GM18951 (cell line): ENCODE data around the gene KIF4A.
"Not testable (repeated sequence)": the region's sequence is repeated elsewhere in the genome, so short reads cannot be mapped to it uniquely, and the experiment has no call there.

ENCODE experiments used
- POLR2A ChIP-seq: IDR thresholded peaks from 4 replicates; pipeline ENCODE4 v1.6.1; 2011; ENCODE audit warnings: mild to moderate bottlenecking; ENCODE audit not compliant: insufficient read length, insufficient read depth; ENCODE audit errors: extremely low read depth
- in situ Hi-C: fragments of 300-500 bp; cut with MboI; formaldehyde crosslinking; loops from one replicate; pipeline ENCODE4 v1.12.0; 2022; ENCODE audit warnings: low sequenced_read_pairs, mixed read lengths, inconsistent platforms; ENCODE audit not compliant: unreplicated experiment

Gene KIF4A

DNA sequence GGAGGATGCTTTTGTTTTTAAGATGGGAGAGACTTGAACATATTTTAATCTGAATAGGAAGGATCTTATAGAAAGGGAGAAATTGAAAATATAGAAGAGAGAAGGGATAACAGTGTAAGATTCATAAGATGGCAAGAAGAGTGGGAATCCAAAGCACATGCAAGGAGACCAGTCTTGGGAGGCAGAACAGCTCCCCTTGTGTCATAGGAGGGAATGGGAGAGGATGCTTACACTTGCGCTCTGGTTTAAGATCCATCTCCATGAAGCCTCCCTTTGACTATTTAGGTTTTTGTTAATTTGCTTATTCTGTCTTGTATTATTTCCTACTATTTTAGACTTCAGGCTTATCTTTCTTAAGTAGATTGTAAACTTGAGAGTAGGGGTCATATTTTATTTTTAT lies 42.7 kb downstream of the KIF4A start:
- TF ChIP-seq POLR2A, result no peak
- in situ Hi-C loops, result no loop called here

DNA sequence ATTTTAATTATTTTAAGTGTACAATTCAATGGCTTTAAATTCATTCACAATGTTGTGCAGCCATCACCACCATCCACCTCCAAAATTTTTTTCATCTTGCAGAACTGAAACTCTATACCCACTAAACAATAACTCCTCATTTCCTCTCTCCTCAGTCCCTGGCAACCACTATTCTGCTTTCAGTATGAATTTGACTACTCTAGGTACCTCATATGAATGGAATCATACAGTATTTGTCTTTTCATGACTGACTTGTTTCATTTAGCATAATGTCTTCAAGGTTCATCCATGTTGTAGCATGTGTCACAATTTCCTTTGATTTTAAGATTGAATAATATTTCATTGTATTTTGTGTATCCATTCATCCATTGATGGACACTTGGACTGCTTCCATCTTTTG lies 46.9 kb downstream of the KIF4A start:
- TF ChIP-seq POLR2A, result no peak
- in situ Hi-C loops, result no loop called here

- in situ Hi-C loops, result no loop called here
- no peak for TF ChIP-seq POLR2A
Measured at GRCh38 chrX:70338290-70338689, 48.4 kb downstream of the KIF4A start.

- in situ Hi-C loops, result no loop called here
- TF ChIP-seq POLR2A, result no peak
Measured at GRCh38 chrX:70343435-70343834, 53.5 kb downstream of the KIF4A start.

- no peak for TF ChIP-seq POLR2A
- in situ Hi-C loops, result no loop called here
Measured at GRCh38 chrX:70346418-70347070, 56.6 kb downstream of the KIF4A start.

GRCh38 chrX:70348825-70349224 lies 58.9 kb downstream of the KIF4A start:
- in situ Hi-C loops, result not testable (repeated sequence)

DNA sequence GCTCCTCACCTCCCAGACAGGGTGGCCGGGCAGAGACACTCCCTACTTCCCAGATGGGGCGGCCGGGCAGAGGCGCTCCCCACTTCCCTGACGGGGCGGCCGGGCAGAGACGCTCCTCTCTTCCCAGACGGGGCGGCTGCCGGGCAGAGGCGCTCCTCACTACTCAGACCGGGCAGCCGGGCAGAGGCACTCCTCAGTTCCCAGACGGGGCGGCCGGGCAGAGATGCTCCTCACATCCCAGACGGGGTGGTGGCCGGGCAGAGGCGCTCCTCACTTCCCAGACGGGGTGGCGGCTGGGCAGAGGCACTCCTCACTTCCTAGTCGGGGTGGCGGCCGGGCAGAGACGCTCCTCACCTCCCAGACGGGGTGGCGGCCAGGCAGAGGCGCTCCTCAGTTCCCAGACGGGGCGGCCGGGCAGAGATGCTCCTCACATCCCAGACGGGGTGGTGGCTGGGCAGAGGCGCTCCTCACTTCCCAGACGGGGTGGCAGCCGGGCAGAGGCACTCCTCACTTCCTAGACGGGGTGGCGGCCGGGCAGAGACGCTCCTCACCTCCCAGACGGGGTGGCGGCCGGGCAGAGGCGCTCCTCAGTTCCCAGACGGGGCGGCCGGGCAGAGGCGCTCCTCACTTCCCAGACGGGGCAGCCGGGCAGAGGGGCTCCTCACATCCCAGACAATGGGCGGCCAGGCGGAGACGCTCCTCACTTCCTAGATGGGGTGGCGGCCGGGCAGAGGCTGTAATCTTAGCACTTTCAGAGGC lies 59.6 kb downstream of the KIF4A start:
- in situ Hi-C loops, result not testable (repeated sequence)

DNA sequence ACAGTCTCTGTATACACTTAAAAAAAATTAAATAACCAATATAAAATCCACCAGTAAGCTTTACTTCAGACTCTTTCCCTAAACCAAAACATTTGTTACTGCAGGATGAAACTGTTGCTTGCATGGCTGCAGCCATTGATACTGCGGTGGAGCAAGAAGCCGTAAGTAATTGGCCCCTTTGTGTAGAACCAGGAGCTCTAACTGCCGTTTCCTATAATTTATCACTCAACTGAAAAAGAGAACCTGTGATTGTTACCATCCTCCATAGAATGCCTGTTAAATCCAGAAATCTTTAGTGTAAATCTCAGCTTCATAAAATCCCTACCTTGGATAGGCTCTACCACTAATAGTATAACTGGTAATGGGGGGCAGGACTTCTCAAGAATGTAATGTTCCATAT lies 62.6 kb downstream of the KIF4A start:
- in situ Hi-C loops, result no loop called here
- no peak for TF ChIP-seq POLR2A

DNA sequence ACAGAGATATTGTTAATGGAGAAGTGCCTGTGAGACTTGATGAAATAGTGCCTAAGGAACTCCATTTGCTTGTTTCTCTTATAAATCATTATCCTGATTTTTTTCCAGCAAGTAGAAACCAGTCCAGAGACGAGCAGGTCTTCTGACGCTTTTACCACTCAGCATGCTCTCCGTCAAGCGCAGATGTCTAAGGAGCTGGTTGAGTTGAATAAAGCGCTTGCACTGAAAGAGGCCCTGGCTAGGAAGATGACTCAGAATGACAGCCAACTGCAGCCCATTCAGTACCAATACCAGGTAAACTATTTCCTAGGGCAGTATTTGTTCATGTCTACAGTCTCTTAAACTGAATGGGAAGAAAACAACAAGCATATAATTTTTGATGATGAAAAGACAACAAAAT lies 63.6 kb downstream of the KIF4A start:
- TF ChIP-seq POLR2A, result no peak
- in situ Hi-C loops, result no loop called here

DNA sequence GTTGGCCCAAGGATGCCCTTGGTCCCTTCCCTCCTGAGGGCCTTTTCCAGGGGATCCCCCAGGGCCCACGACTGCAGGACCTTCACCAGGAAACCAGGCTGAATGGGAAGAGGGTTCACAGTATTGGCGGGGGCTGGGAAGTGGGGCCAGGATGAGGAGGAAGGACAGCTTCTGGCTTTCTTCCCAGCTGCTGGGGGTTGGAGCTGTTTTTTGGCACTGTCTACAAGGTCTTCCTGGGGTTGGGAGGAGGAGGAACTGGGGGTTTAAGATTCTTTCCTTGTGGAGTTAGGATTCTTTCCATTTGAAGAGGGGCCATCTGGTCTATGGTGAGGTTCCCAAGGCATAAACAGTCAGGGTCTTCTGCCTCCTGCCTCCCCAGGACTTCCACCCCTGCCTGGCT lies 64.8 kb downstream of the KIF4A start:
- TF ChIP-seq POLR2A, result no peak

DNA sequence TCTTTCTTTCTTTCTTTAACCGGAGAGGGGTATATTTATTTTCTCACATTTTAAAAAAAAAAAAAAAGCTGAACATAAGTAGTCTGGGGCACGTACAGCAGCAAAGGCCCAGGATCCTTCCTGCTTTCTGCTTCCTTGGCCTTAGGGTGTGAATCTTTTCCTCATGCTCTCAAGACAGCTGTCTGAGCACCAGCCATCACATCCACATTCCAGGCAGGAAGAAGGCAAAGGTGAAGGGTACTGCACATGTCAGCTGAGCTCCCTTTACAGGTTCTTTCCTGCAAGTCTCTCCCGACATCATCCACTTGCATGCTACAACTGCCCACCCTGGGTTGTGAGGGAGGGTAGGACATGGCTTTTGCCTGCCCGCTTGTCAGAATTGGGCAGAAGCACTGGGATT lies 69.6 kb downstream of the KIF4A start:
- no peak for TF ChIP-seq POLR2A
- in situ Hi-C loops, result no loop called here

More for the DNA sequence above, 64.8 kb downstream of the KIF4A start:
- in situ Hi-C loops, result no loop called here

DNA sequence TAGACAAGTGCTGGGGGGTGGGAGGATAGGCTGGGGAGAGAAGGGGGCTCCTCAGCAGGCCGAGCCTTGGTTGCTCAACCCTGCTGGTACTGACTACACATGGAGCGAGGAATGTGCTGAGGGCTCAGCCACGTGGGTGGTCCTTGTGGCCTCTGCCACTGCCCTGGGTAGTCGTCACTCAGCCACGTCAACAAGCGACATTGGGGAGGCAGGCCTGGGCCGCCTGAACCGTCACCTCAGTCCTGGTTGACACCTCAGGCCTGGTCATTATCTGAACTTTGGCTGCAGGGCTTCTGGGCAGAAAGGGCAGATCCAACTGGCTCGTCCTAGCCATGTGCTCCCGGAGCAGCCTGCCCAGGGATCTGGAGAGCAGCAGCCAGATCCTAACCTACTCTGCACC lies 70.5 kb downstream of the KIF4A start:
- no peak for TF ChIP-seq POLR2A
- in situ Hi-C loops, result no loop called here

- in situ Hi-C loops, result not testable (repeated sequence)
Measured at GRCh38 chrX:70368731-70369130, 78.8 kb downstream of the KIF4A start.

DNA sequence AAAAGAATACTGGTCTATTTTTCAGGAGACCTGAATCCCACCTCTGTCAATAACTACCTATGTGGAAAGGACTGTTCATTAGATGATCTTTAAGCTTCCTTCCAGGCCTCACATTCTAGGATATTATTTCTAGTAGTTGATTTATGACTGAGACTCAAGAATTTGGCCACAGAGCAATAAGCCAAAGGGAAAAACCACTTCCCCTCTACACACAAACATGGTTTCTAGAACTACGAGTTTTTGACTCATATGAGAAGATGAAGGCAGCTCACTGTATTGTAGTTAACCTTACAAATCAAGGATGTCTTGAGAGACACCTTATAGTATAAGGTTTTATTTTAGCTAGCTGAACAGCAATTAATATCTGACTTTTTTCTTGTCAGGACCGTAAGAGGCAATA lies 96.3 kb downstream of the KIF4A start:
- in situ Hi-C loops, result no loop called here
- TF ChIP-seq POLR2A, result no peak

- in situ Hi-C loops, result no loop called here
- no peak for TF ChIP-seq POLR2A
Measured at GRCh38 chrX:70398899-70399298, 109.0 kb downstream of the KIF4A start.

- in situ Hi-C loops, result not testable (repeated sequence)
Measured at GRCh38 chrX:70400181-70400580, 110.3 kb downstream of the KIF4A start.
